ENCODE measurements around the gene PCF11.
"Not testable (repeated sequence)": the region's sequence is repeated elsewhere in the genome, so short reads cannot be mapped to it uniquely, and the experiment has no call there.

The PCF11 gene, protein sequence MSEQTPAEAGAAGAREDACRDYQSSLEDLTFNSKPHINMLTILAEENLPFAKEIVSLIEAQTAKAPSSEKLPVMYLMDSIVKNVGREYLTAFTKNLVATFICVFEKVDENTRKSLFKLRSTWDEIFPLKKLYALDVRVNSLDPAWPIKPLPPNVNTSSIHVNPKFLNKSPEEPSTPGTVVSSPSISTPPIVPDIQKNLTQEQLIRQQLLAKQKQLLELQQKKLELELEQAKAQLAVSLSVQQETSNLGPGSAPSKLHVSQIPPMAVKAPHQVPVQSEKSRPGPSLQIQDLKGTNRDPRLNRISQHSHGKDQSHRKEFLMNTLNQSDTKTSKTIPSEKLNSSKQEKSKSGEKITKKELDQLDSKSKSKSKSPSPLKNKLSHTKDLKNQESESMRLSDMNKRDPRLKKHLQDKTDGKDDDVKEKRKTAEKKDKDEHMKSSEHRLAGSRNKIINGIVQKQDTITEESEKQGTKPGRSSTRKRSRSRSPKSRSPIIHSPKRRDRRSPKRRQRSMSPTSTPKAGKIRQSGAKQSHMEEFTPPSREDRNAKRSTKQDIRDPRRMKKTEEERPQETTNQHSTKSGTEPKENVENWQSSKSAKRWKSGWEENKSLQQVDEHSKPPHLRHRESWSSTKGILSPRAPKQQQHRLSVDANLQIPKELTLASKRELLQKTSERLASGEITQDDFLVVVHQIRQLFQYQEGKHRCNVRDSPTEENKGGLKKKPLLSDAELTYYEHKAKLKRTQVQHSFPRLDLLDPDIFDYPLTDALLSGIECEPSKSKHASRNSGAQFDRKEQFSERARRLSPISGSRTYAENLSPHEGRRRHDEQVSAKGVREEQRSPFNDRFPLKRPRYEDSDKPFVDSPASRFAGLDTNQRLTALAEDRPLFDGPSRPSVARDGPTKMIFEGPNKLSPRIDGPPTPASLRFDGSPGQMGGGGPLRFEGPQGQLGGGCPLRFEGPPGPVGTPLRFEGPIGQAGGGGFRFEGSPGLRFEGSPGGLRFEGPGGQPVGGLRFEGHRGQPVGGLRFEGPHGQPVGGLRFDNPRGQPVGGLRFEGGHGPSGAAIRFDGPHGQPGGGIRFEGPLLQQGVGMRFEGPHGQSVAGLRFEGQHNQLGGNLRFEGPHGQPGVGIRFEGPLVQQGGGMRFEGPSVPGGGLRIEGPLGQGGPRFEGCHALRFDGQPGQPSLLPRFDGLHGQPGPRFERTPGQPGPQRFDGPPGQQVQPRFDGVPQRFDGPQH (N-terminal part only)

GRCh38 chr11:83156996-83157593 lies at the start of gene PCF11:
TSS of gene PCF11 (plus strand) at chr11:83157131. CDS start at chr11:83157440, 309 bp downstream.
- no peak for DNase-seq

DNA sequence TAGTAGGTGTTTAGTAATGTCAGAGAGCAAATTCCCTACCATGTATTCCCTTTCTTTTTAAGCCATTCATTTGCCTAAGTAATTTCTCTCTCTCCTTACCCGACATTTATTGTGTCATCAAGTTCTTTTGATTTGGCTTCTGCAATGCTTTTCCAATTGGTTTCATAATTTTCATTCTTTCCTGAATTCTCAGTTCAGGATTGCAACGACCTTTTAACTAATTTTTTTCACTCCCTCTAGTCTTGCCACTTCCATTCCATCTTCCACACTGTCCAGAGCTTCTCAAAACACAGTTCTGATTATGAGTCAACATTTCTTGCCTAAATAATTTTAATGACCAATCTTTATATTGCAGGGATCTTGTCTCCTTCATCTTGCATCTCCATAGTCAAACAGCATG lies 44.0 kb upstream of the PCF11 start:
- DNase-seq = no peak

- DNase-seq = no peak
Measured at GRCh38 chr11:83115026-83115425, 41.9 kb upstream of the PCF11 start.

- DNase-seq = peak; percentile 16
Measured at GRCh38 chr11:83115551-83115950, 41.4 kb upstream of the PCF11 start.

- no peak for DNase-seq
Measured at GRCh38 chr11:83116015-83116641, 40.8 kb upstream of the PCF11 start.

- no peak for DNase-seq
Measured at GRCh38 chr11:83118814-83119213, 38.1 kb upstream of the PCF11 start.

DNA sequence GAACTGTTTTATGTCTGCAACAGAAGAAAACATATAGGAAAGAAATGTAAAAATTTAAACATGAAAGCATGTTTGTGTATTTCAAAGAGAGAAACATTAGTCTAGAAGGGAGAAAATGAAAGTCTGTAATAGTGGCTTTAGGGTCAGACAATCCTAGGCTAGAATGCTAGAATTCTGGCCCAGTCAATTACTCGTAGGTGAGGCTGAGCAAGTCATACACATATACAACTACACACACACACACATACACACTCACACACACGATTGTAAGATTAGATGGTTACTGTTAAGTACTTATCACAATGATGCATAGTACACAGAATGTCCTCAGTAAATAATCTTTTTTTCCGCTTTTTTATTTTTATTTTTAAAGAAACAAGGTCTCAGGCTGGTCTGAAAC lies 37.7 kb upstream of the PCF11 start:
- DNase-seq = no peak

- no peak for DNase-seq
Measured at GRCh38 chr11:83120327-83120726, 36.6 kb upstream of the PCF11 start.

DNA sequence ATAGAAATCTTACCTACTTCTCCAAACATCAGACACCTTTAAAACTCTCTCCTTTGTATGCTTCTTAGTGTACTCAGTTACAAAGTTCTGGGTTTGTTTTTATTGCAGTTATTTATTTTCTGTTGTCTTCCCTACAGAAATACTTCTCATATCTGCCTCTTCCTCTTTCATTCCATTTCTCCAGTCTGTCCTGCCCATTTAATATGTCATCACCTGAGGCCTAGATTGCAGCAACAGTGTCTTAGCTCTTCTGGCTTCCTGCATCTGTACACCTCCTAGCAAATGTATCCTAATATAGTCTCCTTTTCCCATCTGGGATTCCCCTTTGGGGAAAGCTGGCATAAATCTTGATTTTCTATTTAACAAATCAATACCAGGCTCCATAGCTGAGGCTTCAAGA lies 34.9 kb upstream of the PCF11 start:
- no peak for DNase-seq

DNA sequence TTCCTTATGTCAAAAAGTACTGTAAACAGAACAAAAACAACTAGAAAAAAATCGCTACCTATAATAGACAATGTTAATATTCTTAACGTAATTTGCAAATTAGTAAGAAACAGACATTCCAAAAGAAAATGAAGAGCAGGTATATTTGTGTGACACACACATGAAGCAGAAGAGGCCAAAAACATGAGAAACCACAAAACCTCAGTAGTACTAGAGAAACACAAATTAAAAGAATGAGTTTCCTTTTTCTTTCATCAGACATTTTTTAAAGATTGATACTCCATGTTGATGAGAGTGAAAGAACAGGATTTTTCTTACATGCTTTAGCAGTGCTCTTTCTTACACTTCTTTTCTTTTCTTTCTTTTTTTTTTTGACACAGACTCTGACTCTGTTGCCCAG lies 34.2 kb upstream of the PCF11 start:
- no peak for DNase-seq

DNA sequence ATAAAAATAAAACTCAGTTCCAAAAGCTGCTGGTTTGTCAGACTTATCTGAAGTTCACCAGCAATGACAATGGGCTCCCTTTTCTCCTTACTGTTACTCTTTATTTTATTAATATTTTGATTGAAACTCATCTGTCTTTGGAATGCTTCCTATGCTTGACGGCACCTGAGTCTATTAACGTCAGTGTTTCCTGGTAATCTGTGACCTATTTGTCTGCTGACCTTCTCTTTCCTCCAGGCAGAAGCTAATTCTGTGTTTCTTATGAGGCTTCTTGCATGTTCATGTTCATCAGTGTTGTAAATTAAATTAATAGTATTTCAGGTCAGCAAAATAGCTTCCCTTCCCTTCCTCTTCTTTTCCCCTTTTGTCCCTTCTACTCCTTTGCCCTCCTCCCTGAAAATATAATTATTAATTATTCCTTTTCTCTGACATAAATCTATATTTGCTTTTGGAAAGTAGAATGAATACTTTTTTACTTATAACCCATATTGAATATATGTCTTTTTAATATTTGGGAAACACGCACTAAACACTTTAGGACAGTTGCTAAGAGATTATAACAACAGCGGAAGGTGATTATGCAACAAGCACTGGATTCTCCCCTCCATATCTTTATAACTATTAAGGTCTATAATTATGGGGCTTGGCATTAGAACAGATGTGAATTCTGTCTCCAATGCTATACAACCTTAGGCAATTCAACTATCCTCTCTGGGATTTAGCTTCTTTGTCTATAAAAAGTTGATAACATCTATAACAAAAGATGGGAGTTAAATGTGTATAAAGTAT lies 32.1 kb upstream of the PCF11 start:
- peak; percentile 63 for DNase-seq

DNA sequence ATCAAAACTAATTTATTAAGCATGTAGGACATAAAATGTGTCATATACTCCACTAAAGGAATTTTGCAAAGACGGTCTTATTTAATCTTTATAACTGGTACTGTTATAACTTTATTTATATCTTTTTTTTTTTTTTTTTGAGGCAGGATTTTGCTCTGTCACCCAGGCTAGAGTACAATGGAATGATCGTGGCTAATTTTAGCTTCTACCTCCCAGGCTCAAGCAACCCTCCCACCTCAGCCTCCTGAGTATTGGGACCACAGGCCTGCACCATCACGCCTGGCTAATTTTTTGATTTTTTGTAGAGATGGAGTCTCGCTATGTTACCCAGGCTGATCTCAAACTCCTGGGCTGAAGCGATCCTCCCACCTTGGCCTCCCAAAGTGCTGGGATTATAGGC lies 31.4 kb upstream of the PCF11 start:
- DNase-seq = no peak

DNA sequence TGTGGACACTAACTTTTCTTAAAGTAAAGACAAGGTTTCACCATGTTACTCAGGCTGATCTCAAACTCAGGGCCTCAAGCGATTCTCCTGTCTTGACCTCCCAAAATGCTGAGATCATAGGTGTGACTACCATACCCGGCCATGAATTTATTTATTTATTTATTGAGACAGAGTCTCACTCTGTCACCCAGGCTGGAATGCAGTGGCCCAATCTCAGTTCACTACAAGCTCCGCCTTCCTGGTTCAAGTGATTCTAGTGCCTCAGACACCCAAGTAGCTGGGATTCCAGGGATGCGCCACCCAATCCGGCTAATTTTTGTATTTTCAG lies 29.7 kb upstream of the PCF11 start:
- DNase-seq = no peak

DNA sequence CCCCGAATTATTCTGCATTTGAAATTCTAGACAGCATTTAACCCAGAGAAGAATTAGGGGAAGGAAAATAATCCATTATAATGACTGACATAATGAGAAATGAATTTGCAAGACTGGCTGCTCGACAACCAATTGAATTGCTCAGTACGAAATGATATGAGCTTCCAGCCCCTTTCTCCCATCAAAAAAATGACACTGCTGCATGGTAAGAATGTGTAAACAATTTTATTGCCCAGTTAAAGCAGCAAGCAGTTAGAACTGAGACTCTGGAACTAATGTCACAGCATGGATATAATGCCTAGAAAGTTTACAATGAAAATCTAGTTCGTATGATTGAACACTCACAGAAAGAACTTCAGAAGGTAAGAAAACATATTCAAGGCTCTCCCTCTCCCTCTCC lies 24.7 kb upstream of the PCF11 start:
- peak; percentile 25 for DNase-seq

- DNase-seq = not testable (repeated sequence)
Measured at GRCh38 chr11:83133266-83133665, 23.7 kb upstream of the PCF11 start.

DNA sequence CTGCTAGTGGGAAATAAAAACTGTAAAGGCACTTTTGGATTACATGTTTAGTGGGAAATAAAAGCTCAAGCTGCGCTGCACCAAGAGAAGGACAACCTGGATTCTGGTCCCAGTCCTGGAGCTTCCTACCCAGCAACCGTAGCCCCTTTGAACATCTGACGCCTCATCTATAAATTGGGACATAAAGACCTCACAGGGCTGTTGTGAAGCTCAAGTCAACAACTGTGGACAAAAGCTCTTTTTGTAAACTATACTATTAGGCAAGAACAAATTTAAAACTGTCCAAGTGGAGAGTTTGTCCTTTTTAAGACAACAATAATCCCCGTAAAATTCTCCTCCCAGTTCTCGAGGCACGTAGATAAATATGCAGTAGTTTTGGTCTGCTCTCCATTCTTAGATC lies 17.6 kb upstream of the PCF11 start:
- no peak for DNase-seq

GRCh38 chr11:83140691-83141455 lies 16.1 kb upstream of the PCF11 start:
- no peak for DNase-seq

DNA sequence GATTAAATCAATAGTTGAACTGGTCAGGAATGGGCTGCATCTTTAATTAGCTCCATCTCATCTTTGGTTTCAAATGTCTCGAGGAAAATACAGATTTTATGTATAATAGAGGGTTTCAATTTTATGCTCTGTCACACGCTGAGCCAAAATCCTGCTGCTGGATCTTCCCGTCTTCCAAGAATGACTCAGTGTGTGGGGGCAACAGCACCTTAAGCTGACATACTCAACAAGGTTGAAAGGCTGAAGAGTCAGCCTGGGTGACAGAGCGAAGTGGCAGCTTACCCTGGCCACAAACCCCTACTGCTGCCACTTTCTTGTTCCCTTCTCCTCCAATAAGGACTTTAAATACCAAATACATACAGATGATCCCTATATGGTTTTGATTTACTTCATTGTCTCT lies 9.0 kb upstream of the PCF11 start:
- DNase-seq = no peak

- DNase-seq = no peak
Measured at GRCh38 chr11:83150450-83150849, 6.5 kb upstream of the PCF11 start.

GRCh38 chr11:83151274-83151977 lies 5.5 kb upstream of the PCF11 start:
- DNase-seq = no peak

Measured in NCI-H69 (cell line).